HG03064 (cell line): ENCODE data around the gene SUPT6H.
A peak's percentile ranks its signal among the peaks of the same experiment; 100 is the strongest.
"Not testable (repeated sequence)": the region's sequence is repeated elsewhere in the genome, so short reads cannot be mapped to it uniquely, and the experiment has no call there.

Source experiments
- ATAC-seq: cut with Tn5 transposase; IDR thresholded peaks from one replicate; pipeline ENCODE4 v1.9.1; 2021; ENCODE audit warnings: low read depth; ENCODE audit not compliant: unreplicated experiment

Gene SUPT6H

DNA sequence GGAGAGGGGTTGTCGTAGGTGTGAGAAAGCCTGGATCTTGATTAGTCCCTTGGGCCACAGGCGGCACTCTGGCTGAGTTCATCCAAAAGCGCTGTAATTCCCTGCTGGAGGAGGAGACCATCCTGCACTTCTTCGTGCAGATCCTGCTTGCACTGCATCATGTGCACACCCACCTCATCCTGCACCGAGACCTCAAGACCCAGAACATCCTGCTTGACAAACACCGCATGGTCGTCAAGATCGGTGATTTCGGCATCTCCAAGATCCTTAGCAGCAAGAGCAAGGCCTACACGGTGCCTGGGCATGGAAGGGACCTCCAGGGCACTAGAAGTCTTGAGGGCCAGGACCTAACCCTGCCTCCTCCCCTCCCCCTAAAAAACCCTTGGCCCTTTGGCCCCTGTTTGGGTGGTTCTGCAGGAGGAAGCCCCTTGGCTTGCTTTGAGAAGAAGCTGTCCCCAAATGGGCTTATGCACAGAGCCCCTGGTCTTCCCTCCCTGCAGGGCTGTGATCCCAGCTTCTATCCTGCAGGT lies 72.8 kb downstream of the SUPT6H start:
- no peak for ATAC-seq

DNA sequence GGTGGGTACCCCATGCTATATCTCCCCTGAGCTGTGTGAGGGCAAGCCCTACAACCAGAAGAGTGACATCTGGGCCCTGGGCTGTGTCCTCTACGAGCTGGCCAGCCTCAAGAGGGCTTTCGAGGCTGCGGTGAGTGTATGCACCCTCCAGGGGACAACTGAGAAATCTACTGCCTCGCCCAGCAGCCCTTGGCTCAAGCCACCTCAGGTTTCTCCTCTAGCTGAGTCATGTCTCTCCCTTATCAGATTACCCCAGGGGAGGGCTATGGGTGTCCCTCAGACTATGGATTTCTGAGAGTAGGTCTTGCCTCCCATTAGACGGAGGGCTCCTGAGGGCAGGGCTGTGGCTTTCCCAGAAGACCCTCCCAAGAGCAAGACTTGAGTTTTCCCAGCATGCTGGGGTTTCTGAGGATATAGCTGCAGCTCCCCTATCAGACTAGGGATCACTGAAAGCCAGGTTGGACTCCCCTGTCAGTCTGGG lies 73.3 kb downstream of the SUPT6H start:
- ATAC-seq = no peak

DNA sequence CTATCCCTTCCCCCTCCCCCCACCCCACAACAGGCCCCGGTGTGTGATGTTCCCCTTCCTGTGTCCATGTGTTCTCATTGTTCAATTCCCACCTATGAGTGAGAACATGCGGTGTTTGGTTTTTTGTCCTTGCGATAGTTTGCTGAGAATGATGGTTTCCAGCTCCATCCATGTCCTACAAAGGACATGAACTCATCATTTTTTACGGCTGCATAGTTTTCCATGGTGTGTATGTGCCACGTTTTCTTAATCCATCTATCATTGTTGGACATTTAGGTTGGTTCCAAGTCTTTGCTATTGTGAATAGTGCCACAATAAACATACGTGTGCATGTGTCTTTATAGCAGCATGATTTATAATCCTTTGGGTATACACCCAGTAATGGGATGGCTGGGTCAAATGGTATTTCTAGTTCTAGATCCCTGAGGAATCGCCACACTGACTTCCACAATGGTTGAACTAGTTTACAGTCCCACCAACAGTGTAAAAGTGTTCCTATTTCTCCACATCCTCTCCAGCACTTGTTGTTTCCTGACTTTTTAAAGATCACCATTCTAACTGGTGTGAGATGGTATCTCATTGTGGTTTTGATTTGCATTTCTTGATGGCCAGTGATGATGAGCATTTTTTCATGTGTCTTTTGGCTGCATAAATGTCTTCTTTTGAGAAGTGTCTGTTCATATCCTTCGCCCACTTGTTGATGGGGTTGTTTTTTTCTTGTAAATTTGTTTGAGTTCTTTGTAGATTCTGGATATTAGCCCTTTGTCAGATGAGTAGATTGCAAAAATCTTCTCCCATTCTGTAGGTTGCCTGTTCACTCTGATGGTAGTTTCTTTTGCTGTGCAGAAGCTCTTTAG lies 74.1 kb downstream of the SUPT6H start:
- not testable (repeated sequence) for ATAC-seq

DNA sequence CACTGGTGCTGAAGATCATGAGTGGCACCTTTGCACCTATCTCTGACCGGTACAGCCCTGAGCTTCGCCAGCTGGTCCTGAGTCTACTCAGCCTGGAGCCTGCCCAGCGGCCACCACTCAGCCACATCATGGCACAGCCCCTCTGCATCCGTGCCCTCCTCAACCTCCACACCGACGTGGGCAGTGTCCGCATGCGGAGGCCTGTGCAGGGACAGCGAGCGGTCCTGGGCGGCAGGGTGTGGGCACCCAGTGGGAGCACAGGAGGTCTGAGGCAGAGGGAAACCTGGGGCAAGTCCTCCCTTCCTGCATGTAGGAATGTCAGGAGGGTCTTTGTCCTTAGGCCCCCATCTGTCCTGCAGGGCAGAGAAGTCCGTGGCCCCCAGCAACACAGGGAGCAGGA lies 75.3 kb downstream of the SUPT6H start:
- no peak for ATAC-seq

DNA sequence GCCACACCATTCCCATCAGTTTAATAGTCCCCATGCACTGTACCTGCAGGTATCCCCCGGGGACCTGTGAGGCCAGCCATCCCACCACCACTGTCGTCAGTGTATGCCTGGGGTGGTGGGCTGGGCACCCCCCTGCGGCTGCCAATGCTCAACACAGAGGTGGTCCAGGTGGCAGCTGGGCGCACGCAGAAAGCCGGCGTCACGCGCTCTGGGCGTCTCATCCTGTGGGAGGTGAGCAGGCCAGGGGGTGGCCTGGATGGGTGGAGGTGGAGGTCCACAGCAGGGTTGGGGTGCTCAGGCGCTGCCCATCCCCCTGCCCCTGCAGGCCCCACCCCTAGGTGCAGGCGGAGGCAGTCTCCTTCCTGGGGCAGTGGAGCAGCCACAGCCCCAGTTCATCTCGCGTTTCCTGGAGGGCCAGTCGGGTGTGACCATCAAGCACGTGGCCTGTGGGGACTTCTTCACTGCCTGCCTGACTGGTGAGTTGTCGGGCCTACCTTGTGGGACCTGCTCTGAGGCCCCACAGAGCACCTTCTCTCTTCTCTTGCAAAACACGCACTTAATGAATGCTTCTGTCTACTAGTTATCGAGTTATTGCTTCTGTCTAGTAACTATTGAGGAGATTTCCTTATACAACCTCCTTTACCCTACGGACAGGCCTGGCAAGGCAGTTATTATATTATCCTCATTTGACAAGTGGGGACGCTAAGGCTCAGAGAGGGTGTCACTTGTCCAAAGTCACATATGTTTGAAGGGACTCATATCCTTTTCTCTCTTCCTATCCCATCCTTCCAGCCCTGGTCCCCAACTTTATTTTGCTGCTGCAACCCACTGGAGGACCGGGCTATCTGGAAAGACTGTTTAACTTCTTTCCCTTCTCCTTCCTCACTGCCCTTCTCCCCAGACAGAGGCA lies 76.0 kb downstream of the SUPT6H start:
- ATAC-seq = peak; percentile 52

DNA sequence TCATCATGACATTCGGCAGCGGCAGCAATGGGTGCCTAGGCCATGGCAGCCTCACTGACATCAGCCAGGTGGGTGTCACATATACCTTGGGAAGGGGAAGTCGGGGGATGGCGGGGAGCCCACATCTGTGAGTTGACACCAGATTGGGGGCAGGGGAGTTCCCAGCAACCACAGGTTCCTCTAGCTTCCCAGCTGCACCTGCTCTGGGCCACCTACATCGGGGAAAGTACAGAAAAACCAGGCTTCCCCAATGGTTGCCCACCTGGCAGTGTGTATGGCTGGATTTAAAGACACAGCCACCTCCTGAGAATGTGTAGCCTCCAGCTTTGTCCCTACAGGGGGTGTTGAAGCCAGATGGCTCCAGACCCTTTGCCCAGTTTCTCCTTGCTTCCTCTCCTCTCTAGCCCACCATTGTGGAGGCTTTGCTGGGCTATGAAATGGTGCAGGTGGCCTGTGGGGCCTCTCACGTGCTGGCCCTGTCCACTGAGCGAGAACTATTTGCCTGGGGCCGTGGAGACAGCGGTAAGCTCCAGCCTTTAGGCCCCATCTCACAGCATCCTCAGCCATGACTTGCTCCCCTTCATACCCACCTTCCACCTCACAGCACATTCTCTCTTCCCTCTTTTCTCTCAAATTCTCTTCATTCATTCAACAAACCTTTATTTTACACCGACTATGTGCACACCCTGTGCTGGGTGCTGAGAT lies 76.8 kb downstream of the SUPT6H start:
- no peak for ATAC-seq

DNA sequence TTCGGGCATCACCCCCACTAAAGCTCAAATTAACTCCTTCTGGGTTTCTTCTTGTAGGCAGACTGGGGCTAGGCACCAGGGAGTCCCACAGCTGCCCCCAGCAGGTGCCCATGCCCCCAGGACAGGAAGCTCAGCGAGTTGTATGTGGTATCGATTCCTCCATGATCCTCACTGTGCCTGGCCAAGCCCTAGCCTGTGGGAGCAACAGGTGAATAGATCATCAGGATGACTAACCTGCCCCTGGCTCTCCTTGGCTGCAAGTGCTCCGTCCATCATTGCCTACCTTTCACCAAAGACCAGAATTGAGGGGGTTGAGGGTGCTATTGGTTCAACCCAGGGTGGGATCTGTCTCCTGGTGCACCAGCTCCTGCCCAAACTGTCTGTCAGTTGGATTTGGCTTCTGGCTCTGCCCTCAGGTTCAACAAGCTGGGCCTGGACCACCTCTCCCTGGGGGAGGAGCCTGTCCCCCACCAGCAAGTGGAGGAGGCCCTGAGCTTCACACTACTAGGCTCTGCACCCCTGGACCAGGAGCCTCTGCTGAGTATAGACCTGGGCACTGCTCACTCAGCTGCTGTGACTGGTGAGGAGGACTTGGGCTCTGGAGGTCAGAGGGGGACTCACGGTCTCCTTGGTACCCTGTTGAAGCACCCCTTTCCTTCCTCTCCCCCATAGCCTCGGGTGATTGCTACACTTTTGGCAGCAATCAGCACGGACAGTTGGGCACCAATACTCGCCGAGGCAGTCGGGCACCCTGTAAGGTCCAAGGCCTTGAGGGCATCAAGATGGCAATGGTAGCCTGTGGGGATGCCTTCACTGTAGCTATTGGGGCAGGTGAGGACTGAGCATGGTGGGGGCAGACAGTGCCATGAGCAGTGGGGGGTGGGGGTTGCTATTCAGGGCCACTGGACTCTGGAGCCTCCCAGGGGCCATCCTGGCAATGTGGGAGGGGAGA lies 78.7 kb downstream of the SUPT6H start:
- ATAC-seq = no peak

DNA sequence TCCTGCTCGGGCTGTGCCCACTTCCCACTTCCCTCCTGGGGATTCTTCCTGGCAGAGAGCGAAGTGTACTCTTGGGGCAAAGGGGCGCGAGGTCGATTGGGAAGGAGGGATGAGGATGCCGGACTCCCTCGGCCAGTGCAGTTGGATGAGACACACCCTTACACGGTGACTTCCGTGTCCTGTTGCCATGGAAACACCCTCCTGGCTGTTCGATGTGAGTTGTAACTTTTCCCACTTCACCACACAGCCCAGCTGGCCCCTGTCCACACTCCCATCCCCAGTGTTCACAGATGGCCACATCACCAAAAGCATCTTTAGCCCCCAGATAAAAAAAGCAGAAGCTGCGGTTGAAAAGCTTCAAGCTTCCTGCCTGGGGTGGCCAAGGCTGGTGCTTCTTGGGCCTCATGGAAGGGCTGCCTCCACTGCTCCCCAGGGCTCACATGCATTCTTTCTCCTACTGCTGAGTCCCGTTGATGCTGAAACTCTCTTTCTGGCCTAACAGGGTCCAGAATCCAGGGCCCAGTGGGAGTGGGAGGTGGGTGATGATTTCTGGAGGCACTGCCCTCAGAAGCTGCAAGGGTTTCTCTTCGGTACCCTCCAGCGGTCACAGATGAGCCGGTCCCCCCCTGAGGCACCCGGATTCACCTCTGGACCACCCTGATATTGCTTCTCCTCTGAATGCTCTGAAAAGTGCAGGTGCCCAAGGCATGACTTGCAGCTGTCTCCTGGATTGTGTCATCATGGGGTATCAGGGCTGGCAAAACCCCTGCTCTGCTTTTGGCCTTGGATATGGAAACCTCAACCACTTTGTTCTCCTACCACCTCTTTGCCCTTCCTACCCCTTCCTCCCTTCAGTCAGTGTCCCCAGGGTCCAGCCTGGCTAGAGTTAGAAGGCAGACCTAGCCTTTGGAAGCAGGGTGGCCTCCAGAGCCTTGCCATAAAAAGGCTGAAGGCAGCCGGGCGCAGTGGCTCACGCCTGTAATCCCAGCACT lies 79.6 kb downstream of the SUPT6H start:
- ATAC-seq = no peak

DNA sequence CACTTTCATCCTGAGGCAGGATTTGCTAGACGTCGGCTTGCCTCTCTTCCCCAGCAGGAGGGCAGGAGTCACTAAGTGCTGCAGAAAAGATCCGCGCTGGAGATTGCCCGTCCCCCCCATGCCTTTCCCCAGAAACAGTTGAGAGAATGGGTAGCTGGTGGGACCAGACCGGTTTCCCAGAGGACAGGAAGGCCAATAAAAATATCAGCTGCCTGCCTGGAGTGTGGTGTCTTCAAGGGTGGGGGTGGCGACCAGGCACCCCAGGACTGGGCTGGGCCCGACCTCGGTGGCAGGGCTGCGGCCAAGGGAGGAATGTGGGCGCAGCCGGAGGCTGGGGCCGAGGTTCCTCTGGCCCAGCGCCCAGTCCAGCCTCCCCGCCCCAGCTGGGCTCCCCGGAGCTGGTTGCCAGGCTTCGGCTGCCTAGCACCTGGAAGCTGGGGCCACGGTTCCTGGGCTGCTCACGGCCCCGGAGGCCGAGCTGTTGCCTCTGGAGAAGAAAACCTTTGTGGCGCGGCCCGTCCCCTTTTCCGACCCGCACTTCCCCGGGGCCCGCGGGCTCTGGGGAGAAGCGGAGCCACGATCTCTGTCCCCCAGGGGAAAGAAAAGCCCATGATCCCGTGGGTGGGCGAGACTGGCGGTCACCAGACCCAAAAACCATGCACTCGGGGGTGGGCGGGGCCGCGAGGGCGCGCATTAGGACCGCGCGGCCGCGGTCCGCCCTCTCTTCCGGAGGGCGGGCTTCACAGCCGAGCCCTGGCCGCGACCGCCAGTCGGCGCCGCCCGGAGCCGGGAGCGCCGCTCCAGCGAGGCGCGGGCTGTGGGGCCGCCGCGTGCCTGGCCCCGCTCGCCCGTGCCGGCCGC lies 81.5 kb downstream of the SUPT6H start, which contains the start of gene TRAF4:
TRAF4 (plus strand) TSS at position 769 of the 861 bp plus-strand sequence. CDS start 102 bp downstream, outside the sequence.
- peak; percentile 52 for ATAC-seq

DNA sequence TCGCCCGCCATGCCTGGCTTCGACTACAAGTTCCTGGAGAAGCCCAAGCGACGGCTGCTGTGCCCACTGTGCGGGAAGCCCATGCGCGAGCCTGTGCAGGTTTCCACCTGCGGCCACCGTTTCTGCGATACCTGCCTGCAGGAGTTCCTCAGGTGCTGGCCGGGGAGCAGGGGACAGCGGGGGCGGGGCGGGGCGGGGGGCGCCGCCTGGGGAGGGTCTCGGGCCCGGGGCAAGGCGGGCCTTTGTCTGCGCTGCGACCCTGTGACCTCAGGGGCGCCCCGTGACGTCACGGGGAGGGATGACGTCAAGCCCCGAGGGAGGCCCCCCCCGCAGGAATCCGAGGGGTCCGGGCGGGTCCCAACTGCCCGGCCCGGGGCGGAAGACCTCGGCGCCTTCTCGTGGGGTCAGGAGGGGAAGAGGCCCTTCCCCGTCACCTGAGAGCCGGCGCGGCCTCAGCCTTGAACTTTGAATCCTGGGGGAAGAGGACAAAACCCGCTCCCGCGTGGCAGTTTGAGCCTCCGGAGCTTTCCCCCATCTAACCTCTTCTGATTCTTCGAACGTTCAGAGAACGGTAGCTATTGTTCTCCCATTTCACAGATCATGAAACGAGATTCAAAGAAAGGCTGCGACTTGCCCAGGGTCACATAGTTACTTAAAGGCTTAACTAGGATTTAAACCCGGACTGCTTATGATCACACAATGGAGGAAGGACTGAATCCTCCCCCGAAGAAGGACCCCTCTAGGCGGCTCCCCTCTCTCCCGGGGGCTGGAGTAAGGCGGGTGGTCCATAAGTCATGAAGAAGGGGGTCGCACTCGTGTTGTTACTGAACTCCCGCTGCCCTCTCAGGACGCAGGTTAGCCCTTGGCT lies 82.3 kb downstream of the SUPT6H start:
- no peak for ATAC-seq

DNA sequence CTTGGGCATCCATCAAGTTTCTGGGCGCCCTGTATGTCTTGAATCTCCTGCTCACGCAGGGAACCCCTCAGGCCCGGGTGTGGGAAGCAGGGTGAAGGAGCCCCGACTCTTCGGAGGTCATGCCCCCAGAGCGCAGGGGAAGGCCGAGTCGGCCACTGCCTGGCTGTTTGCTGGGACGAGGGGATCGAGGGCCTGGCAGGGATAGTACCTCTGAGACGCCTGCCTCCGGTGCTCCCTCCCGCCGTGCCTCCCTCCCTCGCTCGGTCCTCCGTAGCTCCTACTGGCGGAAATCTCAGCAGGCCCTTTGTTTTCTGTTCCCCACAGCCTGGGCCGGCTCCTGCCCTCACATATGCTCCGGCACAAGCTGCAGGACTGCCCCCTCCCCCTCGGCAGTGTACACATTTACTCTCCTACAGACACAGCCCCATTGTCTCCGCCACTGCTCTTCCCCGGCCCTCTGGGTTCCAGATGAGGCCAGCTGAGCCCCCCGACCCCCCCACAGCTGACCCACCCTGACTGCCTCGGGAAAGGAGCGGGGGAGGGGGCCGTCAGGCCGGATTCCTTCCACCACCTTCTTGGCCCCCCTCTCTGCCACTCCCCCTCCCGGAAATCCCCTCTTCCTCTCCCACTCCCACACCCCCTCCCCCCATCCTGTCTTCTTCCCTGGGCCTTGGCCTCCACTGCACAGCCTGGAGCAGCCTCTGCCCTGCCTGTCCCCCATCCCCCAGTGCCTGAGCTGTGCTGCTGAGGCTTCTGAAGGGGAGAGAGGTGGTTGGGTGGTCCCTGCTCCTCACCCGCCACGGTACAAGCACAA lies 83.2 kb downstream of the SUPT6H start:
- no peak for ATAC-seq

DNA sequence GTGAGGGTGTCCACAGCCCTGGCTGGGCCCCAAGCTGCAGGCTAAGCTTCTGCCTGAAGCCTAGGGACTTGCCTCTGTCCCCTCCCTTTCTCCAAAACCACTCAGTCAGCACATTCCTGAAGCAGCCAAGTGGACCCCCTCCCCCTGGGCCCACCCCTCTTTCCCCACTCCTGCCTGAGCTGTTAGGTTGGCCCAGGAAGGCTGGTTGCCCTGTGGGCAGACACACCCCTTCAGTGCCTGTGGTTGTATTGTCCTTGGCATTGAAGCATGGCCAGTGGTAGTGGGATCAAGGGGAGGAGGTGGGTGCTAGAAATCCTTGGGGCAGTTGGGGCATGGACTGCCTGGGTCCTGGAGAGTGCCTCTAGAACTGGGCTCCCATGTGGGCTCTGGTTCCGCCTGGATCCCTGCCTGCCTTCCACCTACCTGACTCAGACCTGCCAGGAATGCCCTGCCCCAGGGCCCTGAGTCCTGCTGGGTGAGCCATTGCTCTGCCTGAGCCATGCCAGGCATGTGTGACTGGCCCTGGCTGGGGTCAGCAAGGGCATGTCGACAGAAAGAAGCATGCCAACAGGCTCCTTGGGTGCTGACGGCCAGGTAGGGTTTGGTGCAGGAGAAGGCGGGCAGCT lies 83.9 kb downstream of the SUPT6H start:
- ATAC-seq = no peak

DNA sequence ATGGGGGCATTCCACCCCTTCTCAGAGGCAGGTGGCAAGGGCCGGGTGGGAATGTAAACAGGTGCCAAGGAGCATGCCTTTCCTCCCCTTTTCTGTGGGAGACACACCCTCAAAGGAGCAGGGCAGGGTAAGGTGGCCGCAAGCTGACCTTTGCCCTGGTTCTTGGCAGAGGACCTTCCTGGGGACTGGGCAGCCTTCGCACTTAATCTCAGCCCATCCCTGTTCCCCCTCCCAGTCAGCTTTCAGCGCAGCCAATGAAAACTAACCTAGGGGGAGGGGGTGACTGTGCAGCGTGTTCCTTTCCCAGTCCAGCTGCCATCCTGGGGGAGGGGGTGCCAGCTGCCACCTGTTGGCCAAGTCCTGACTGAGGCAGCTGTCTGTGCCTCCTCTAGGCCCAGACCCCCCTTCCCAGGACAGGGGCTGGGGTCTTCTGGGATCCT lies 84.6 kb downstream of the SUPT6H start:
- ATAC-seq = no peak

DNA sequence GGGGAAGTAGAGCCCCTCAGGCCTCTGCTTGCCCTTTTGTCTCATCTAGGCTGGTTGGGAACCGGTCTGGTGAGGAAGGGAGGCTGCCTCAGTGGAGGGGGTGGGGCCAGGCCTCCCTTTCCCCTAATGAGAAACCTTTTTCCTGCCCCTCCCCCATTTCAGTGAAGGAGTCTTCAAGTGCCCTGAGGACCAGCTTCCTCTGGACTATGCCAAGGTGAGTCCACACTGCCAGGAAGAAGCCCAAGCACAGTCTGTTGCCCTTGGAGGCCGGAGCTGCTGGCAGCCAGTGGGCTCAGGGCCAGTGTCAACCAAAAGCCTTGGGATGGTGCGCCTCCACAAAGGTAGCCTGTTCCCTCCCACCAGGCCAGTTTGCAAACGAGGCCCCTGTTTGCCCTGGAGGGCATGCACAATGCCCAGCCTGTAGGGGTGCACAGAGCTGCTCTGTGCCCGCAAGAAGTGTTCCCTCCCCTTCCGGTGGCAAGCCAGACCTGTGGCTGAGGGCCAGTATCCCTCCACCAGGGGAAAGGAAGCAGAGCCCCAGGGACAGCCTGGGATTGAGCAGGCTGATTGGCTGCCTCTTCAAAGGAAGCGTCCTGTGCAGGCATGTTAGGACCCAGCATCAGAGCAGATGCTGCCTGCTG lies 85.2 kb downstream of the SUPT6H start:
- no peak for ATAC-seq
